Measurements from ENCODE around the gene DNAH2. TPM values are rescaled to one million over a fixed set of nuclear protein-coding genes. Genes with fewer than 3 reads are reported as not detected.

The DNAH2 gene
- total RNA-seq, 4 donors from 2014 or later = under 0.01 to 0.22 (median 0.20) TPM; not detected in 1

GRCh38 chr17:7838090-7839075, 120.8 kb downstream of the DNAH2 start:
- H3K36me3 ChIP-seq = no peaks in the 10 kb centered on the region
- peak overlapping the region in 1 of 3 donors; percentile 4 for H3K4me3 ChIP-seq (replicated peaks in 1 of 3)
- no peak for TF ChIP-seq POLR2A (IDR thresholded peaks at IDR 0.05)
- TF ChIP-seq, protein P1, sequence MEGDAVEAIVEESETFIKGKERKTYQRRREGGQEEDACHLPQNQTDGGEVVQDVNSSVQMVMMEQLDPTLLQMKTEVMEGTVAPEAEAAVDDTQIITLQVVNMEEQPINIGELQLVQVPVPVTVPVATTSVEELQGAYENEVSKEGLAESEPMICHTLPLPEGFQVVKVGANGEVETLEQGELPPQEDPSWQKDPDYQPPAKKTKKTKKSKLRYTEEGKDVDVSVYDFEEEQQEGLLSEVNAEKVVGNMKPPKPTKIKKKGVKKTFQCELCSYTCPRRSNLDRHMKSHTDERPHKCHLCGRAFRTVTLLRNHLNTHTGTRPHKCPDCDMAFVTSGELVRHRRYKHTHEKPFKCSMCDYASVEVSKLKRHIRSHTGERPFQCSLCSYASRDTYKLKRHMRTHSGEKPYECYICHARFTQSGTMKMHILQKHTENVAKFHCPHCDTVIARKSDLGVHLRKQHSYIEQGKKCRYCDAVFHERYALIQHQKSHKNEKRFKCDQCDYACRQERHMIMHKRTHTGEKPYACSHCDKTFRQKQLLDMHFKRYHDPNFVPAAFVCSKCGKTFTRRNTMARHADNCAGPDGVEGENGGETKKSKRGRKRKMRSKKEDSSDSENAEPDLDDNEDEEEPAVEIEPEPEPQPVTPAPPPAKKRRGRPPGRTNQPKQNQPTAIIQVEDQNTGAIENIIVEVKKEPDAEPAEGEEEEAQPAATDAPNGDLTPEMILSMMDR (IDR thresholded peaks at IDR 0.05) = no peak
- no peaks in the 10 kb centered on the region for H3K27me3 ChIP-seq
- no peaks in the 10 kb centered on the region for H3K9me3 ChIP-seq
- peaks cover 32 to 38% of the 10 kb centered on the region in 2 donors for H3K4me1 ChIP-seq
- 29 to 32% methylated on average over 7 to 8 of the region's 12 CpGs for WGBS, 2 donors
- DNase-seq = peak in 1 of 2 donors; percentile 51
- H3K27ac ChIP-seq = peak overlapping the region in 2 of 3 donors; percentile 98 to 99
- intact Hi-C loops (cut with DNase I) = no loop called here

- intact Hi-C loops (cut with DNase I) = no loop called here
- no peak for DNase-seq
Measured at GRCh38 chr17:7839190-7839875, 121.8 kb downstream of the DNAH2 start.

GRCh38 chr17:7839876-7840261, 122.3 kb downstream of the DNAH2 start:
- DNase-seq = no peak
- Histone ChIP-seq H3K4me1 (peaks cover 30 to 37% of the 10 kb centered on the region in 2 donors), H3K36me3 (no peaks in the 10 kb centered on the region), H3K27me3 (no peaks in the 10 kb centered on the region), H3K27ac (no peak overlapping the region), H3K9me3 (no peaks in the 10 kb centered on the region), H3K4me3 (replicated peaks in 1 of 3) (no peak overlapping the region)
- 46 to 61% methylated on average over 2 of the region's 2 CpGs for WGBS, 2 donors
- intact Hi-C loops (cut with DNase I) = loop anchor here (10.0 kb wide), 1 partner anchor 305 kb away; no protein-coding TSS in a partner anchor
- TF ChIP-seq POLR2A (IDR thresholded peaks at IDR 0.05) = no peak
- TF ChIP-seq, protein P1 (IDR thresholded peaks at IDR 0.05) = no peak

More at GRCh38 chr17:7839190-7839875, 121.8 kb downstream of the DNAH2 start:
- H3K27me3 ChIP-seq = no peaks in the 10 kb centered on the region
- no peaks in the 10 kb centered on the region for H3K36me3 ChIP-seq
- H3K9me3 ChIP-seq = no peaks in the 10 kb centered on the region
- TF ChIP-seq, protein P1 (IDR thresholded peaks at IDR 0.05) = no peak
- peaks cover 29 to 36% of the 10 kb centered on the region in 2 donors for H3K4me1 ChIP-seq
- peak overlapping the region in 2 of 3 donors; percentile 39 to 98 for H3K27ac ChIP-seq
- H3K4me3 ChIP-seq (replicated peaks in 1 of 3) = no peak overlapping the region
- WGBS, 2 donors = 77 to 94% methylated on average over 4 to 6 of the region's 6 CpGs

DNA sequence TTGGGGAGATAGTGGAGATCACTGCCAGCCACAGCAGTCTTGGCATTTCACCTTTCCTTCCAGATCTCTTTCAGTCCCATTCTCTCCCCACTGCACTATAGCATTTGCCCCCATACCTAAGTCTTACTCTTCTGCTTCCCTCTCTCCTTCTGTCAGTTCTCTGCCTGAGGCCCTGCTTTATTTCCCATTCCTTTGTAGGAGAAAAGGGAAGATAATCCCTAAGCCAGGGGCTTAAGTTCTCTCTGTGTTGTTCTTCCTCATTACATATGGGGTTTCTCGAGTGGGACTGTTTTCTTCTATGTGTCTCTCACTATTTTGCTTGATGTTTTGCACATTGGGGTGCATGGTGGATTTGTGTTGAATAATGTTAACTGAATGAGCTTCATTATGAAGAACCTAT, 122.9 kb downstream of the DNAH2 start:
- no peak overlapping the region for H3K4me3 ChIP-seq (replicated peaks in 1 of 3)
- no peak for TF ChIP-seq POLR2A (IDR thresholded peaks at IDR 0.05)
- TF ChIP-seq, protein P1 (IDR thresholded peaks at IDR 0.05) = no peak
- peak overlapping the region in 1 of 3 donors; percentile 97 for H3K27ac ChIP-seq
- 55 to 62% methylated on average over 1 of the region's 1 CpG for WGBS, 2 donors
- intact Hi-C loops (cut with DNase I) = loop anchor here (10.0 kb wide), 1 partner anchor 304 kb away; no protein-coding TSS in a partner anchor
- no peaks in the 10 kb centered on the region for H3K27me3 ChIP-seq
- peaks cover 1 to 3% of the 10 kb centered on the region in 2 donors for H3K36me3 ChIP-seq
- H3K9me3 ChIP-seq = no peaks in the 10 kb centered on the region
- DNase-seq = no peak
- peaks cover 35 to 42% of the 10 kb centered on the region in 2 donors for H3K4me1 ChIP-seq
